KMS-11 (cell line): ENCODE data around the gene PLA2G2F.

ENCODE experiments used
- H2AFZ ChIP-seq: fragments of 200-600 bp; sonication (generic); 2 replicates; pipeline ENCODE4 v1.6.1; 2016; ENCODE audit warnings: antibody characterized with exemption, mixed run types, low read depth
- H3K27ac ChIP-seq: fragments of 200-600 bp; sonication (generic); 2 replicates; pipeline ENCODE4 v1.6.1; 2016; ENCODE audit warnings: mild to moderate bottlenecking, mixed run types
- H3K27me3 ChIP-seq: fragments of 200-600 bp; sonication (generic); 2 replicates; pipeline ENCODE4 v1.6.1; 2017; ENCODE audit warnings: mild to moderate bottlenecking, low read depth, mixed run types, moderate library complexity; ENCODE audit not compliant: insufficient read depth
- H3K36me3 ChIP-seq: fragments of 200-600 bp; sonication (generic); 2 replicates; pipeline ENCODE4 v1.6.1; 2017; ENCODE audit warnings: mild to moderate bottlenecking, mixed run types; ENCODE audit not compliant: insufficient read depth
- H3K4me1 ChIP-seq: fragments of 200-600 bp; sonication (generic); 2 replicates; pipeline ENCODE4 v1.6.1; 2016; ENCODE audit warnings: mild to moderate bottlenecking, low read depth, mixed run types; ENCODE audit not compliant: poor library complexity, severe bottlenecking
- H3K4me2 ChIP-seq: fragments of 200-600 bp; sonication (generic); 2 replicates; pipeline ENCODE4 v1.7.0; 2016; ENCODE audit warnings: mild to moderate bottlenecking, mixed run types
- H3K4me3 ChIP-seq: fragments of 200-600 bp; sonication (generic); IDR thresholded peaks from 2 replicates; pipeline ENCODE4 v1.6.1; 2017; ENCODE audit warnings: low read depth, low read length, mixed read lengths; ENCODE audit not compliant: insufficient read depth
- H3K79me2 ChIP-seq: fragments of 200-600 bp; sonication (generic); 2 replicates; pipeline ENCODE4 v1.6.1; 2016; ENCODE audit warnings: low read depth, mixed run types; ENCODE audit not compliant: insufficient read depth
- H3K9ac ChIP-seq: fragments of 200-600 bp; sonication (generic); 2 replicates; pipeline ENCODE4 v1.6.1; 2016; ENCODE audit warnings: mild to moderate bottlenecking, mixed run types
- H4K20me1 ChIP-seq: fragments of 200-600 bp; sonication (generic); 2 replicates; pipeline ENCODE4 v1.6.1; 2016; ENCODE audit warnings: mild to moderate bottlenecking, mixed run types; ENCODE audit not compliant: insufficient read depth
- TF ChIP-seq, protein P1 (sequence below): fragments of 200-600 bp; sonication (generic); conservative IDR thresholded peaks from 2 replicates; pipeline ENCODE4 v1.6.1; 2017; ENCODE audit warnings: low read depth, mild to moderate bottlenecking, antibody characterized with exemption, low read length, moderate library complexity, mixed read lengths

Gene PLA2G2F

DNA sequence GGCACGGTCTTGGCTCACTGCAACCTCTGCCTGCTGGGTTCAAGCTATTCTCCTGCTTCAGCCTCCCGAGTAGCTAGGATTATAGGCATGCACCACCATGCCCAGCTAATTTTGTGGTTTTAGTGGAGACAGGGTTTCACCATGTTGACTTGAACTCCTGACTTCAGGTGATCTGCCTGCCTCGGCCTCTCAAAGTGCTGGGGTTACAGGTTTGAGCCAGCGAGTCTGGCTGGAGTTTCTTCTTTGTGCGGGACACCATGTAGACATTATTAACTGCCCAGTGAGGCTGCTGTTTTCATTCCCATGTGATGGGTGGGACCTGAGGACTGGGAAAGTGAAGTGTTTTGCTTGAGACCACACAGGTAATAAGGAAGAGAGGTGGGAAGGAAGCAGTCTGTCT lies 45.8 kb upstream of the PLA2G2F start:
- TF ChIP-seq, protein P1, sequence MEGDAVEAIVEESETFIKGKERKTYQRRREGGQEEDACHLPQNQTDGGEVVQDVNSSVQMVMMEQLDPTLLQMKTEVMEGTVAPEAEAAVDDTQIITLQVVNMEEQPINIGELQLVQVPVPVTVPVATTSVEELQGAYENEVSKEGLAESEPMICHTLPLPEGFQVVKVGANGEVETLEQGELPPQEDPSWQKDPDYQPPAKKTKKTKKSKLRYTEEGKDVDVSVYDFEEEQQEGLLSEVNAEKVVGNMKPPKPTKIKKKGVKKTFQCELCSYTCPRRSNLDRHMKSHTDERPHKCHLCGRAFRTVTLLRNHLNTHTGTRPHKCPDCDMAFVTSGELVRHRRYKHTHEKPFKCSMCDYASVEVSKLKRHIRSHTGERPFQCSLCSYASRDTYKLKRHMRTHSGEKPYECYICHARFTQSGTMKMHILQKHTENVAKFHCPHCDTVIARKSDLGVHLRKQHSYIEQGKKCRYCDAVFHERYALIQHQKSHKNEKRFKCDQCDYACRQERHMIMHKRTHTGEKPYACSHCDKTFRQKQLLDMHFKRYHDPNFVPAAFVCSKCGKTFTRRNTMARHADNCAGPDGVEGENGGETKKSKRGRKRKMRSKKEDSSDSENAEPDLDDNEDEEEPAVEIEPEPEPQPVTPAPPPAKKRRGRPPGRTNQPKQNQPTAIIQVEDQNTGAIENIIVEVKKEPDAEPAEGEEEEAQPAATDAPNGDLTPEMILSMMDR = no peak
- H3K36me3 ChIP-seq = no peaks in the 10 kb centered on the region
- peaks cover 22% of the 10 kb centered on the region for H3K27me3 ChIP-seq

DNA sequence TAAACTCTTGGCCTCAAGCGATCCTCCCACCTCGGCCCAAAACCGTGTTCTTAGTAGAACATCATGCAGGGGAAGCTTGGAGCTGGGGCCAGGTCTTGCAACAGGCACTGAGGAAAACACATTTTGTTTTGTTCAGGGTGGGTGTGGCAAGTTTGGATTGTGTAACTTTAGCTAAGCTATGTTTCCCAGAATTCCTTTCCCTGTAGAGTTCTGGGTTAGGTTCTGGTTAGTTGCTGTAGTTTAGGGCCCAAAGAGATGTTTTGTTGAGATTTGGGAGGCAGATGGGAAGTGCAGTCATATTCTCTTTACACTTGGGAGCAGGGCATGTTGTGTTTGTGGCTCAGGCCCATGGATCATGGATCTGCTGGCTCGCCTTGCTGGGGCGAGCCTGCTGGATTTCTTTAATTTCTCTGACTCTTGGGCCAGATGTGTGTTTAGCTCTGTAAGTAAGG lies 45.2 kb upstream of the PLA2G2F start:
- no peaks in the 10 kb centered on the region for H3K79me2 ChIP-seq
- TF ChIP-seq, protein P1 = no peak

More for the DNA sequence above, 45.8 kb upstream of the PLA2G2F start:
- H3K9ac ChIP-seq = no peak overlapping the region
- H3K79me2 ChIP-seq = no peaks in the 10 kb centered on the region
- H4K20me1 ChIP-seq = no peaks in the 10 kb centered on the region
- H3K4me2 ChIP-seq = no peak overlapping the region
- no peak overlapping the region for H3K27ac ChIP-seq
- H3K4me3 ChIP-seq = no peak overlapping the region
- no peak overlapping the region for H2AFZ ChIP-seq
- H3K4me1 ChIP-seq = no peaks in the 10 kb centered on the region

DNA sequence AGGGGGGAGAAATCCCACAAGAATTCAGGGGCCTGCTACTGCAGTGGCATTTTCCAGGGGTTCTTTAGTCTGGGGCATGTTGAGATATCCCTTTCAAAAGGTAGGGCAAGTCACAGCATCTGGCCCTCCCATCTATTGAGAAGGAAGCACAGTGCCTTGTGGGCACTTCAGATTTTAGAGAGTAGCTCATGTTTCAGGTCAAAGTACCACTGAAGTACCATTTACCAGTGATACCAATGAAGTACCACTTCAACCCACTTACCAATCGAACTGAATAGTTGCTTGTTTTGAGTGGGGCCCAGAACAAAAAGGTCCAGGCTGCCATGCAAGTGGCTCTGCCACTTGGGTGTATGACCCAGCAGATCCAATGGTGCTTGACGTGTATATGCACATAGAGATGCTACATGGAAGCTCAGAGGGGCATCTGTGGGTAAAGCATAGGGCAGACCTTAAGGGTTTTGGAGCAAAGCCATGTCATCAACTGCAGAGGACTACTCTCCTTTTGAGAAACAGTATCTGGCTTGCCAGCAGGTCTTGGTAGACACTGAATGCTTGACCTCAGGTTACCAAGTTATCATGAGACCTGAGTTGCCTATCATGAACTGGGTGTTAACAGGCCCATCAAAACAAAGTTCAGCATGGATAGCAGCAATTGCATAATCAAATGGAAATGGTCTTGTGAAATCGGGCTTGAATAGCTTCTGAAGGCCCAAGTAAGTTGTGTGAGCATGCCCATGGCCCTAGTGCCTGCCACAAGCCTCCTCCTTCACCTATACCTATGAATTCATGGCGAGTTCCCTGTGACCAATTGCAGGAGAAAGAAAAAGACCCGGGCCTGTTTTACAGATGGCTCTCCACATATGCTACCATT lies 43.3 kb upstream of the PLA2G2F start:
- Histone ChIP-seq H3K4me2 (no peak overlapping the region), H3K9ac (no peak overlapping the region)
- TF ChIP-seq, protein P1 = no peak

More for the DNA sequence above, 45.2 kb upstream of the PLA2G2F start:
- Histone ChIP-seq H3K4me3 (no peak overlapping the region), H3K4me1 (no peaks in the 10 kb centered on the region), H3K36me3 (no peaks in the 10 kb centered on the region), H2AFZ (no peak overlapping the region), H3K27ac (no peak overlapping the region), H3K4me2 (no peak overlapping the region), H3K27me3 (peaks cover 22% of the 10 kb centered on the region), H4K20me1 (no peaks in the 10 kb centered on the region), H3K9ac (no peak overlapping the region)

DNA sequence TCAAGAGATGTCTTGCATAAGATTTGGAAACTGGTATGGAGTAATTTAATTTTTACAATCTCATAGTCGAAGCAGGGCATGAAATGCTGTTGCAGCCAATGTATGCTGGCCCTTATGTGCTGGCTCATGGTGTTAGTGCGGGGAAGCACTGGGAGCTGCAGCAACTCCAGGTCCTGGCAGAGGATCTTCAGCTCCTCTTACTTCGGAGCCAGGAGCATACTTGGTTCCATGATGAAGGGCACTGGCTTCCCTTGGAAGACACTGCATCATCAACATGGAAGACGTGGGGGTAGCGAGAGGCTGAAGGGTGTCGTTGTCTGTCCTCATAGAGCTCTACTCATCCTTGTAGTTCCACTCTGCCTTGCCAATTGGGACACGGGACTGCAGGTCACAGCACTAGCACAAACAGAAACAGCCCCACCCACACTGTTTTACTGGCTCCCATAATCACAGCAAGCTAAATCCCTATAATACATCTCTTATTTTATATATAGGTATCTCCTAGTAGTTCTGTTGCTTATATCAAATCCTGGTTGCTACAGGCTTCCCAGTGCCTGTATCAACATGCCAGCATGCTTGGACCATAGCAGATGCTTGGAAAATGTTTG lies 42.2 kb upstream of the PLA2G2F start:
- TF ChIP-seq, protein P1 = no peak
- H3K4me3 ChIP-seq = no peak overlapping the region

More for the DNA sequence above, 43.3 kb upstream of the PLA2G2F start:
- no peak overlapping the region for H2AFZ ChIP-seq
- H3K79me2 ChIP-seq = no peaks in the 10 kb centered on the region
- H3K27me3 ChIP-seq = peaks cover 21% of the 10 kb centered on the region
- no peak overlapping the region for H3K4me3 ChIP-seq
- no peaks in the 10 kb centered on the region for H3K4me1 ChIP-seq
- no peaks in the 10 kb centered on the region for H4K20me1 ChIP-seq
- no peak overlapping the region for H3K27ac ChIP-seq
- H3K36me3 ChIP-seq = no peaks in the 10 kb centered on the region

More for the DNA sequence above, 42.2 kb upstream of the PLA2G2F start:
- Histone ChIP-seq H3K36me3 (no peaks in the 10 kb centered on the region), H3K27me3 (peaks cover 10% of the 10 kb centered on the region), H3K9ac (no peak overlapping the region), H3K4me2 (no peak overlapping the region), H2AFZ (no peak overlapping the region), H3K4me1 (no peaks in the 10 kb centered on the region), H3K27ac (no peak overlapping the region), H3K79me2 (no peaks in the 10 kb centered on the region), H4K20me1 (no peaks in the 10 kb centered on the region)
